ENCODE measurements around the gene BABAM2.

GRCh38 chr2:27852691-27853090 is 37.8 kb upstream of the BABAM2 start:
- no peak for TF ChIP-seq CTCF (IDR thresholded peaks at IDR 0.05 in 2 of 3, conservative IDR thresholded peaks at IDR 0.05 in 1 of 3; ENCODE audit: control insufficient read depth in 2 of 3, extremely low read depth in 1 of 3, insufficient read depth in 1 of 3, low read depth in 3 of 3, low read length in 3 of 3)
- TF ChIP-seq SMARCA5 (IDR thresholded peaks at IDR 0.05), result no peak
- TF ChIP-seq YY1 (IDR thresholded peaks at IDR 0.05; ENCODE audit: low read depth, low read length), result no peak
- no peak for TF ChIP-seq GABPA (IDR thresholded peaks at IDR 0.05; ENCODE audit: low read depth)
- no peak for TF ChIP-seq ZBTB4 (CRISPR knock-in tag; IDR thresholded peaks at IDR 0.05)
- no peak for TF ChIP-seq SIN3A (IDR thresholded peaks at IDR 0.05; ENCODE audit: low read depth, low read length)
- TF ChIP-seq IRF3 (IDR thresholded peaks at IDR 0.05), result no peak
- TF ChIP-seq RCOR1 (conservative IDR thresholded peaks at IDR 0.05; ENCODE audit: low read depth, low read length), result no peak
- no peak for TF ChIP-seq RAD51 (IDR thresholded peaks at IDR 0.05)
- TF ChIP-seq FOS (IDR thresholded peaks at IDR 0.05; ENCODE audit: borderline replicate concordance, extremely low read depth, insufficient read length), result no peak
- TF ChIP-seq ZNF24 (IDR thresholded peaks at IDR 0.05), result no peak
- TF ChIP-seq EZH2 (IDR thresholded peaks at IDR 0.05; ENCODE audit: borderline replicate concordance, control insufficient read depth, low read depth, low read length), result no peak
- TF ChIP-seq JUND (IDR thresholded peaks at IDR 0.05; ENCODE audit: low read depth, low read length), result no peak
